Thyroid gland (tissue), 4 donors: ENCODE results near the gene ZNF778.

Experiments used
- CTCF ChIP-seq, 6 experiments: fragments of 200-600 bp in 3 of 6; fragments of 450-650 bp in 3 of 6; sonication (generic) in 3 of 6; IDR thresholded peaks; one replicate each; pipeline ENCODE4 v1.5.1; 2016 to 2019; ENCODE audit warnings: antibody characterized with exemption in 6 of 6, mild to moderate bottlenecking in 2 of 6, inconsistent platforms in 1 of 6, moderate library complexity in 1 of 6
- POLR2A ChIP-seq, 2 donors: fragments of 450-650 bp; IDR thresholded peaks; one replicate each; pipeline ENCODE4 v1.6.1; 2017; ENCODE audit warnings: antibody characterized with exemption in 2 of 2, mild to moderate bottlenecking in 2 of 2, moderate library complexity in 1 of 2

GRCh38 chr16:89242795-89243200 lies 25.3 kb downstream of the ZNF778 start:
- TF ChIP-seq CTCF (IDR thresholded peaks at IDR 0.05): no peak
- no peak for TF ChIP-seq POLR2A (IDR thresholded peaks at IDR 0.05)
